Activated B cell treated with CpG ODN at 0.5 μM for 24 hours (primary cell): Measurements from ENCODE around the gene CHD8. TPM values are rescaled to one million over a fixed set of nuclear protein-coding genes. Genes with fewer than 3 reads are reported as not detected.
A peak's percentile ranks its signal among the peaks of the same experiment; 100 is the strongest.

Experiments used
- ATAC-seq: fragments of 200-7000 bp; cut with Tn5 transposase; one replicate; pipeline ENCODE4 v1.10.0; 2021; ENCODE audit warnings: low read depth, mild to moderate bottlenecking, moderate library complexity
- CTCF ChIA-PET: fragments of 350-600 bp; sonication (Branson Sonifier 250); formaldehyde crosslinking; loops from one replicate; lab custom pipeline; 2021; ENCODE audit warnings: antibody characterized with exemption; lab: Charles Lee
- POLR2A ChIA-PET: fragments of 350-600 bp; sonication (Branson Sonifier 250); formaldehyde crosslinking; loops from one replicate; lab custom pipeline; 2021; ENCODE audit warnings: antibody characterized with exemption; lab: Charles Lee
- DNase-seq: peaks from one replicate; pipeline ENCODE4 v3.0.0; 2022
- H3K27ac Mint-ChIP-seq: one replicate; pipeline ENCODE4 v1.8.0; 2020; ENCODE audit warnings: mixed read lengths
- H3K27me3 Mint-ChIP-seq: one replicate; pipeline ENCODE4 v1.8.0; 2021; ENCODE audit warnings: mixed read lengths
- H3K36me3 Mint-ChIP-seq: one replicate; pipeline ENCODE4 v1.8.0; 2021; ENCODE audit warnings: low read depth, mixed read lengths
- H3K4me1 Mint-ChIP-seq: one replicate; pipeline ENCODE4 v1.8.0; 2021; ENCODE audit warnings: mixed read lengths
- H3K4me3 Mint-ChIP-seq: one replicate; pipeline ENCODE4 v1.8.0; 2020; ENCODE audit warnings: mild to moderate bottlenecking, mixed read lengths
- H3K9me3 Mint-ChIP-seq: one replicate; pipeline ENCODE4 v1.8.0; 2020; ENCODE audit warnings: mixed read lengths
- intact Hi-C: fragments of 100-400 bp; cut with micrococcal nuclease; formaldehyde crosslinking; loops from one replicate; pipeline ENCODE4 v1.15.1; 2024
- total RNA-seq: library from RNA; stranded (reverse); gene quantifications from 2 replicates; pipeline ENCODE4 v1.2.3, GENCODE V29; 2022
- TF ChIP-seq, protein P1 (sequence below): fragments of 200-600 bp; IDR thresholded peaks from one replicate; pipeline ENCODE4 v1.8.0; 2022; ENCODE audit warnings: antibody characterized with exemption, mild to moderate bottlenecking

Gene CHD8
- total RNA-seq = 113 and 133 TPM in 2 replicates

DNA sequence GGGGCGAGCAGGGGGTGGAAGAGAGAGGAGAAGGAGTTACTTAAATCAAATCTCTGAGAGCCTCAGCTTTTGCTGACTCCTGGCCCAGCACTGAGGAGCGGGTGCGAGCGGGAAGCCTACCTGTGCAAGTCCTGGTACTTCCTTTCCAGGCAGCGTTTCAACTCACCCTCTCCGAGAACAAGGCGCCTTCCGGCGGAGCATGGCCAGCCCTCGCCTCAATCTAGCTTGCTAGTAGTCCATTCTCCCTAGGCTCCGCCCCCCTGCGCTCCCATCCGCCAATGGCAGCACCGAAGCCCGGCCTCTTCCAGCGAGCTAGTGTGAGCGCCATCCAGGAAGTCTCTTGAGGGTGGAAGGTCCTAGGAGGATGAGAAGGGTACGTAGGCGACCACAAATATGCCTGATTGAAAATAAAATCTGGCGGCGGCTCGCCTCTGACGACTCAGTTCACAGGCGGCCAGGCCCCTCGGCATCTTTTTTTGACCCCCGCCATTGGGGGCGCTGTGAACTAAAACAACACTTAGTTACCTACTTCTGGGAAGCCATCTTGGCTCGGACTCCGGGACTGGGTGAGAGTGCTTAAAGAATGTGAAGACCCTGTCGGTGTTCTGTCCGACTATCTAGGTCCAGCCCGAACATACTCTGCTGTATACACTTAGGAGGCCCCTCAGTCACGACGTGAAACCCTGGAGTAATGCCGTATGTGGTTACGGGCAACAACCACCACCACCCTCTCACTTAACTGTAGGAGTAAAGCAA, at the start of gene CHD8:
CHD8 (minus strand) TSS at position 212 of the 756 bp plus-strand sequence. CDS start 24,480 bp downstream, outside the sequence.
- peak; percentile 97 for ATAC-seq
- H3K27me3 Mint-ChIP-seq = no peaks in the 10 kb centered on the region
- peaks cover 41% of the 10 kb centered on the region for H3K36me3 Mint-ChIP-seq
- CTCF ChIA-PET = interaction anchor here (0.8 to 2.3 kb wide), 6 partner anchors 19 to 100 kb away, joined by 3 to 23 read pairs (median 4); partner anchors contain the start of gene METTL3
- peak within 1 kb of the TSS; percentile 99 for H3K27ac Mint-ChIP-seq
- DNase-seq = peak; percentile 91
- intact Hi-C loops = loop anchor here (1.0 to 10.0 kb wide), 8 partner anchors 19 to 1001 kb away; partner anchors contain the start of genes APEX1, HNRNPC, METTL3 and OSGEP
- peak within 1 kb of the TSS; percentile 98 for H3K4me3 Mint-ChIP-seq
- H3K4me1 Mint-ChIP-seq = peaks cover 34% of the 10 kb centered on the region
- no peaks in the 10 kb centered on the region for H3K9me3 Mint-ChIP-seq
- TF ChIP-seq, protein P1, sequence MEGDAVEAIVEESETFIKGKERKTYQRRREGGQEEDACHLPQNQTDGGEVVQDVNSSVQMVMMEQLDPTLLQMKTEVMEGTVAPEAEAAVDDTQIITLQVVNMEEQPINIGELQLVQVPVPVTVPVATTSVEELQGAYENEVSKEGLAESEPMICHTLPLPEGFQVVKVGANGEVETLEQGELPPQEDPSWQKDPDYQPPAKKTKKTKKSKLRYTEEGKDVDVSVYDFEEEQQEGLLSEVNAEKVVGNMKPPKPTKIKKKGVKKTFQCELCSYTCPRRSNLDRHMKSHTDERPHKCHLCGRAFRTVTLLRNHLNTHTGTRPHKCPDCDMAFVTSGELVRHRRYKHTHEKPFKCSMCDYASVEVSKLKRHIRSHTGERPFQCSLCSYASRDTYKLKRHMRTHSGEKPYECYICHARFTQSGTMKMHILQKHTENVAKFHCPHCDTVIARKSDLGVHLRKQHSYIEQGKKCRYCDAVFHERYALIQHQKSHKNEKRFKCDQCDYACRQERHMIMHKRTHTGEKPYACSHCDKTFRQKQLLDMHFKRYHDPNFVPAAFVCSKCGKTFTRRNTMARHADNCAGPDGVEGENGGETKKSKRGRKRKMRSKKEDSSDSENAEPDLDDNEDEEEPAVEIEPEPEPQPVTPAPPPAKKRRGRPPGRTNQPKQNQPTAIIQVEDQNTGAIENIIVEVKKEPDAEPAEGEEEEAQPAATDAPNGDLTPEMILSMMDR = no peak
- POLR2A ChIA-PET = interaction anchor here (0.6 to 6.3 kb wide), 14 partner anchors 9 to 353 kb away, joined by 3 to 139 read pairs (median 6); partner anchors contain the start of genes METTL3, RAB2B, SUPT16H and TOX4

- Mint-ChIP-seq H3K27ac (no peak overlapping the region), H3K9me3 (no peaks in the 10 kb centered on the region), H3K27me3 (no peaks in the 10 kb centered on the region), H3K4me3 (no peak overlapping the region), H3K36me3 (peaks cover 62% of the 10 kb centered on the region), H3K4me1 (peaks cover 25% of the 10 kb centered on the region)
- ChIA-PET POLR2A (no interaction called here), CTCF (no interaction called here)
- ATAC-seq = no peak
- no peak for DNase-seq
- TF ChIP-seq, protein P1 = no peak
- intact Hi-C loops = no loop called here
These were observed 49.2 kb upstream of the CHD8 start for GRCh38 chr14:21505012-21505553.

DNA sequence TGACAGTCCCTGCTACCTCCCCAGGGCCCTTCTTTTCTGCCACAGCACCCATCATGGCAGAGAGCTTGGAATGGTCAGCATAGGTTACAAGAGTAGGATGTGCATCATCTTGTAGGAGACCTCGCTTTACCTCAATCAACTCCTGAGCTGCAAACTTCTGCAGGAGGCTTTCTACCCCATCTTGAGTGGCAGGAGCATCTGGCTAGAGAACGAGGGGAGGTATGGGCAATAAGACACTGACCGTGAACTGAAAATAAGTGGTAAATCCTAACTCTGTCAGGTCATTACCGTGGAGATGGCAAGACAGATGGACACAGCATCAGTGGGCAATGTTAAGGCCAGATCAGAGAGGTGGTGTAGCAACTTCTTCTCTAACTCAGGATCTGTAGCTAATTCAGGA, 47.5 kb upstream of the CHD8 start:
- no peaks in the 10 kb centered on the region for H3K27me3 Mint-ChIP-seq
- ATAC-seq (no peak), DNase-seq (no peak)
- no peaks in the 10 kb centered on the region for H3K9me3 Mint-ChIP-seq
- POLR2A ChIA-PET = interaction anchor here (1.1 kb wide), 1 partner anchor 47 kb away, joined by 3 read pairs; the partner anchor contains the start of gene CHD8
- intact Hi-C loops = no loop called here
- no peak overlapping the region for H3K4me3 Mint-ChIP-seq
- CTCF ChIA-PET = no interaction called here
- TF ChIP-seq, protein P1 = no peak
- H3K4me1 Mint-ChIP-seq = peaks cover 11% of the 10 kb centered on the region
- no peak overlapping the region for H3K27ac Mint-ChIP-seq
- H3K36me3 Mint-ChIP-seq = peaks cover 75% of the 10 kb centered on the region

GRCh38 chr14:21501568-21501967, 45.6 kb upstream of the CHD8 start:
- TF ChIP-seq, protein P1 = no peak
- no peak overlapping the region for H3K27ac Mint-ChIP-seq
- no peak for DNase-seq
- peaks cover 76% of the 10 kb centered on the region for H3K36me3 Mint-ChIP-seq
- H3K4me3 Mint-ChIP-seq = no peak overlapping the region
- H3K9me3 Mint-ChIP-seq = no peaks in the 10 kb centered on the region
- H3K27me3 Mint-ChIP-seq = no peaks in the 10 kb centered on the region
- intact Hi-C loops = no loop called here
- POLR2A ChIA-PET = interaction anchor here (1.7 kb wide), 1 partner anchor 9 kb away, joined by 8 read pairs; the partner anchor contains the start of gene METTL3
- peaks cover 10% of the 10 kb centered on the region for H3K4me1 Mint-ChIP-seq
- no peak for ATAC-seq
- CTCF ChIA-PET = interaction anchor here (0.6 kb wide), 1 partner anchor 54 kb away, joined by 5 read pairs; no protein-coding TSS in a partner anchor
